Choroid plexus epithelial cell (primary cell): ENCODE results near the gene PBRM1.

ENCODE experiments used
- DNase-seq: peaks from one replicate; pipeline ENCODE4 v3.0.0-alpha.2; 2010; ENCODE audit warnings: low read depth
- H3K4me3 ChIP-seq: 2 replicates; pipeline ENCODE4 v1.5.1; 2011; ENCODE audit warnings: low read depth, mild to moderate bottlenecking, control low read depth, low read length, moderate library complexity
- CTCF ChIP-seq: conservative IDR thresholded peaks from 2 replicates; pipeline ENCODE4 v1.5.1; 2011; ENCODE audit warnings: low read depth, mild to moderate bottlenecking, control low read depth, inconsistent platforms, low read length, moderate library complexity

PBRM1 gene

GRCh38 chr3:52520141-52520667 lies 165.5 kb downstream of the PBRM1 start:
- TF ChIP-seq CTCF = no peak
- no peak for DNase-seq
- no peak overlapping the region for H3K4me3 ChIP-seq

- no peak overlapping the region for H3K4me3 ChIP-seq
- no peak for DNase-seq
- no peak for TF ChIP-seq CTCF
Observed at GRCh38 chr3:52519445-52520140, 166.1 kb downstream of the PBRM1 start.

GRCh38 chr3:52518723-52519444 lies 166.8 kb downstream of the PBRM1 start:
- H3K4me3 ChIP-seq = no peak overlapping the region
- no peak for TF ChIP-seq CTCF
- no peak for DNase-seq

GRCh38 chr3:52517796-52518722 lies 167.7 kb downstream of the PBRM1 start:
- H3K4me3 ChIP-seq = no peak overlapping the region
- no peak for DNase-seq
- no peak for TF ChIP-seq CTCF

- DNase-seq = no peak
- TF ChIP-seq CTCF = no peak
Observed at GRCh38 chr3:52516509-52517195, 169.1 kb downstream of the PBRM1 start.

GRCh38 chr3:52515192-52515591 lies 170.5 kb downstream of the PBRM1 start:
- DNase-seq = no peak
- H3K4me3 ChIP-seq = no peak overlapping the region
- TF ChIP-seq CTCF = no peak

More at GRCh38 chr3:52516509-52517195, 169.1 kb downstream of the PBRM1 start:
- H3K4me3 ChIP-seq = no peak overlapping the region
